ENCODE data around the gene HIVEP2.
A peak's percentile ranks its signal among the peaks of the same experiment; 100 is the strongest.
"Not testable (repeated sequence)": the region's sequence is repeated elsewhere in the genome, so short reads cannot be mapped to it uniquely, and the experiment has no call there.

HIVEP2 gene, protein sequence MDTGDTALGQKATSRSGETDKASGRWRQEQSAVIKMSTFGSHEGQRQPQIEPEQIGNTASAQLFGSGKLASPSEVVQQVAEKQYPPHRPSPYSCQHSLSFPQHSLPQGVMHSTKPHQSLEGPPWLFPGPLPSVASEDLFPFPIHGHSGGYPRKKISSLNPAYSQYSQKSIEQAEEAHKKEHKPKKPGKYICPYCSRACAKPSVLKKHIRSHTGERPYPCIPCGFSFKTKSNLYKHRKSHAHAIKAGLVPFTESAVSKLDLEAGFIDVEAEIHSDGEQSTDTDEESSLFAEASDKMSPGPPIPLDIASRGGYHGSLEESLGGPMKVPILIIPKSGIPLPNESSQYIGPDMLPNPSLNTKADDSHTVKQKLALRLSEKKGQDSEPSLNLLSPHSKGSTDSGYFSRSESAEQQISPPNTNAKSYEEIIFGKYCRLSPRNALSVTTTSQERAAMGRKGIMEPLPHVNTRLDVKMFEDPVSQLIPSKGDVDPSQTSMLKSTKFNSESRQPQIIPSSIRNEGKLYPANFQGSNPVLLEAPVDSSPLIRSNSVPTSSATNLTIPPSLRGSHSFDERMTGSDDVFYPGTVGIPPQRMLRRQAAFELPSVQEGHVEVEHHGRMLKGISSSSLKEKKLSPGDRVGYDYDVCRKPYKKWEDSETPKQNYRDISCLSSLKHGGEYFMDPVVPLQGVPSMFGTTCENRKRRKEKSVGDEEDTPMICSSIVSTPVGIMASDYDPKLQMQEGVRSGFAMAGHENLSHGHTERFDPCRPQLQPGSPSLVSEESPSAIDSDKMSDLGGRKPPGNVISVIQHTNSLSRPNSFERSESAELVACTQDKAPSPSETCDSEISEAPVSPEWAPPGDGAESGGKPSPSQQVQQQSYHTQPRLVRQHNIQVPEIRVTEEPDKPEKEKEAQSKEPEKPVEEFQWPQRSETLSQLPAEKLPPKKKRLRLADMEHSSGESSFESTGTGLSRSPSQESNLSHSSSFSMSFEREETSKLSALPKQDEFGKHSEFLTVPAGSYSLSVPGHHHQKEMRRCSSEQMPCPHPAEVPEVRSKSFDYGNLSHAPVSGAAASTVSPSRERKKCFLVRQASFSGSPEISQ (N-terminal part only)

DNA sequence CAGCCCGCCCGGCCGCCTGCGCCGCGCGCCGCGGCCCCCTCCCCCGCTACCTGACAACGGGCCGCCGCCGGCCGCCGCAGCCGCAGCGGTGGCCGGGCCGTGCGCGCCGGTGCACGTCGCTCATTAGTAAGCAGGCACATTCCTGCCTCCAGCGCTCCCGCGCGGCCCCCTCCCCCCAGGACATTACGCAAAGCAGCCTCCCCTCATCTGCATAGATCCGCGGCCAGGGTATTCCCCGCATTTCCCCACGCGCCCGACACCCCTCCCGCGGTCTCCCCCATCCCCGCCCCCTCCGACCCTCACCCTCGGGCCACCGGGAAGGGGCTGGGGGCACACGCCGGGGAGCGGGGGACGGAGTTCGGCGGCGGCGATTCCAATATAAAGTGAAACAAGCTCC lies at the start of gene HIVEP2:
Gene HIVEP2, minus strand, starts transcription at position 128 of the 397 bp plus-strand sequence. CDS start 170,438 bp downstream, outside the sequence.
- no peak for DNase-seq

DNA sequence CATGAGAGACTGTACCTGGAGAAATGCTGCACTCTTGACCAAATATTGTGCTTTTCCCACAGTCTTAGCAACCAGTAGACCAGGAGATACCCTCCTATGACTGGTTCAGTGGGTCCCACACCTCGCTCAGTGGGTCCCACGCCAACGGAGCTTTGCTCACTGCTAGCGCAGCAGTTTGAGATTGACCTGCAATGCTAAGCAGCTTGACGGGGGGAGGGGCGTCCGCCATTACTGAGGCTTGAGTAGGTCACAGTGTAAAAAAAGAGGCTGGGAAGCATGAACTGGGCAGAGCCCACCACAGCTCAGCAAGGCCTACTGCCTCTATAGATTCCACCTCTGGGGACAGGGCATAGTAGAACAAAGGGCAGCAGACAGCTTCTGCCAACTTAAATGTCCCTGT lies 49.0 kb upstream of the HIVEP2 start:
- no peak for DNase-seq

DNA sequence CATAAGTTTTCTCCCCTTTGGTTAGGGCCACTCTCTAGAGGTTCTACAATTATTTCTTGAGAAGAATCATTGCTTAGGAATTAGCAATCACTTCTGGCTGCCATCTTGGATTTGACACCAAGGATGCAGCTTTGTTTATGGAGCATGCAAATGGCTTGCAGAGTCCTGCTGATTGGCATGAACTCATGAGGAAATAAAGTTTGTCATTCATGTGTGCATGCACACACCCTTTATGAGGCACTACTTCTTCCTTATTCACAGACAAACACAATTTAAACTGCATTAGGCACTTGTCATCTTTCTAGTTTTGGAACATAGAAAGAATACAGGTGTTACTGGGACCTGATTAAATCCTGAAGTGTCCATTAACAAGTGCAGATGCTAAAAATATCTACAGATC lies 42.5 kb upstream of the HIVEP2 start:
- no peak for DNase-seq

DNA sequence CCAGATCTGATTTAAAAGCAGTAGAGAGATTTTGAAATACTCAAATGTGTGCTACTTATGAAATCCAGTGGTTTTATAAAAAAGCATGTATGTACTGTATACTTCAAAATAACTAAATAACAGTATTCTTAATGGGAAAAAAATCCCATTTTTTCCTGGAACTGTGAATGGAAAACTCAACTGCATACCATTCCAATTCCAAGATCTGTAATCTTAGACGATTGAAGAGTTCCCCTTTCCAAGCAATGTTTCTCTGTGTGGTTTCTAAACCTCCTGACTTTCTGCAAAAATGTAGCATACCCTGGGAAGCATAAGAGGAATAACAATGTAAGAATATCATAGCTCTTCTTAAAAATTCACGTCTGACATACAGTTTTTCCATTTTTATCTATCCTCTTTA lies 40.3 kb upstream of the HIVEP2 start:
- DNase-seq: no peak

DNA sequence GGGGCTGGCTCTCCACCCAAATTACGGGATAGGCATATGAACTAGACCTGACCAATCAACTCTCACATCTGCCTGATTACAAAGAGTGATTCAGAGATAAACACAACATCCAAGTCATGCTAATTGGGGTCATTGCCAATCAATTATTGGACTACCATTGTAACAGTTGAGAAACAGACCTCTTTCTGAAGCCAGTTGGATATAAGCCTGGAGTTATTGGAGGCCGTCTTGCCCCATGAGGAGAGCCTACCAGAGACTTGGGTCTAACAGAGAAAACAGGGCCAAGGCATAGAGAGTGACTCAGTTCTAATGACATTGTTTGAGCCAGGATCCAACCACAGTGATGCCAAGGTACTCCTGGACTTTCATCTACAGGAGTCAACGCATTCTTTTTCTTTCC lies 39.4 kb upstream of the HIVEP2 start:
- DNase-seq: no peak

DNA sequence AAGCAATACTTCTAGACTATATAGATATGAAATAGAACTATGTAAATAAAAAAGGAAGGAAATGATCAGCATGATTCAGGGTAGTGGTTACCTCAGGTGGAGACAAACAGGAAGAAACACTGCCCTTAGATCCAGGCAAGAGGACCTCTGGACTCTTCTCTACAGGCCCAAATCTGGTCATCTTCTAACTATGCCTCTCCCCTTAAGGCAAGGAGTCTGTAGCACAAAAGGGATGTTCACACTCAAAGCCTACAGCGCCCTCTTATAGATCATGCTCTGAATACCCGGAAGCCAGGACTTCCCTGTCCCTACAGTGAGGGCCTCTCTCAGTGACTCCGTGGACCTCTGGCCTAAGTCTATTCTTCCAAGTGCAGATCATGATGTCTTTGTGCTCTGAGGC lies 30.4 kb upstream of the HIVEP2 start:
- DNase-seq: no peak

DNA sequence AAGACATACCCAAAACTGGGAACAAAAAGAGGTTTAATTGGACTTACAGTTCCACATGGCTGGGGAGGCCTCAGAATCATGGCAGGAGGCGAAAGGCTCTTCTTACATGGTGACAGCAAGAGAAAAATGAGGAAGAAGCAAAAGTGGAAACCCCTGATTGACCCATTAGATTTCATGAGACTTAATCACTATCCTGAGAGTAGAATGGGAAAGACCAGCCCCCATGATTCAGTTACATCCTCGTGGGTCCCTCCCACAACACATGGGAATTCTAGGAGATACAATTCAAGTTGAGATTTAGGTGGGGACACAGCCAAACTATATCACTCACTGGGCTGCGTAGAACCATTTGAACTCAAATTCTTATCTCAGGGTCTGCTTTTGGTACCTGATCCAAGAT lies 26.0 kb upstream of the HIVEP2 start:
- not testable (repeated sequence) for DNase-seq

DNA sequence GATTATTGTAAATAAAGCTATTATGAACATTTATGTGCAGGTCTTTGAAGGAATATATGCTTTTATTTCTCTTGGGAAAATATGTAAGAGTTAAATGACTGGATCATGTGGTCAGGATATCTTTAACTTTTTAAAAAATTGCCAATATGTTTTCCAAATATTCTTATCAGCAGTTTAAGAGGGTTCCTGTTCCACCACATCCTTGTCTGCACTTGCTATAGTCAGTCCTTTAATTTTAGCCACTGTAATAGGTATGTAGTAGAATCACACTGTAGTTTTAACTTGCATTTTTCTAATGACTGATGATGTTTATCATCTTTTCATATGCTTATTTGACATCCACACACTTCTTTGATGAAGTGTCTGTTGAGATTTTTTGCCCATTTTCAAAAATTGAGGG lies 23.6 kb upstream of the HIVEP2 start:
- DNase-seq: no peak

DNA sequence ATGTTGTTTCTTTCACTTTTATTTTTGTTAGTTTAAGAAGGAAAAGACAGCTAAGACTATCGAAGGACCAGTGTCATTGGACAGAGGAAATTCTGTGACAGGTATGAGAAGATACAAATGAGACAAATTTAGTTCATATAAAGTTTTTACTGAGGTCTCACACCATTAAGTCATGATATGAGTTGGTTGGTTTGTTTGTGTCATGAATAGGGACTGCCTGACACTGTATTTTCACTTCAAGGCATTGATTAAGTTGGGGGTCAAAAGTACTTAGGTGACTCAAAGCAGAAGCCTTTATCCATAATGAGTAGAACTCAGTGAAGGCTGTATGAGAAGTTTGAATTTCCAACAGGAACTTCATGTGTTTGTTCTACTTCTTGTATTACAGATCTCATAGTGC lies 21.3 kb upstream of the HIVEP2 start:
- DNase-seq: no peak

DNA sequence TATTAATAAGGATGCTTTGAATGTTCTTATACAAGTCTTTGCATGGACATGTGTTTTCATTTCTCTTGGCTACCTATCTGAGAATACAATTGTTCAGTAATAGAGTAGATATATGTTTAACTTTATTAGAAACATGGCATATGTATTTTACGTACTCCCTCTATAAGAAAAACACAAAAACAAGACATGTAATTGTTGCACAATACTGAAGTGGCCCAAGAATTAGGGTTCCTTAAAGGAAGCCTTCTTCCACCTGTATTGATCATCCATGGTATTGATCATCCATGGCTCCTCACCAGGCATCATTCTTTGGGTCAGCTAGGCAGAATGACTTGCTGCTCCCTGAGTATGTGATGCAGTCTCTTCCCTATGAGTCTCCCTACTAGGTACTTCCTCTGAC lies 20.2 kb upstream of the HIVEP2 start:
- no peak for DNase-seq

DNA sequence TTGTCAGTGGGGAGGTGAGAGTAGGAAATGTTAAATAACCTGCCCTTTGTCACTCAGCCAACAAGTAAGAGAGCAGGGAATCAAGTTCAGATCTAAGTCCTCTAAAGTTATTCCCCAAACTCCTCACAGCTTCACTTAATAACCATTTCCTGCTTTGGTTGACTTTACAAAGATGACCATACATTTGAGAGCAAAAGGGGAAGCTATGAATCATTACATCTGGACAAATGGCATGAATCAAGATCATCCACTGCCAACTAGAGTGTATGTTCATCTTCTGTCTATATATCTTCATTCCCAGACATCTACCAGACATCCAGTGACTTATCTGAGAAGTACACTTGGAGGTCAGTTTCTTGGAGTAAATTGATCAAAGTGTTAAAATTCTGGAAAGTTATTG lies 15.1 kb upstream of the HIVEP2 start:
- no peak for DNase-seq

DNA sequence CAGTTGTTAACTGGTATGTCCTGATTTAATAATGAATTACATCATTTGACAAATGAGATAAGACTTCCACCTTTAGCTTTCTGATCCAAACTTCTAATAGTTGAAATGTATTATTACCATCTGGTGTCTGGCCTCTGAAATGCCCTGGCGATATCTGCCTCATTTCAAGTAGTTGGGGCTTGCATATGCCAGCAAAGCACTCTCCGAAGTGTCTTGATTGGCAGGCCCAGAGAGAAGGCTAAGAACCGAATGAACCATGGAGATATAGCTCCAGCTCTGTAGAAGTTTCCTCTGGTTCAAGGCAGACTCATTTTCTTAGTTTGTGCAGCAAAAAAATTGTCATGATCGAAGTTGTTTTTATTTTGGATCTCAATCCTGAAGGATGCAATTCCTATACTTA lies 13.4 kb upstream of the HIVEP2 start:
- DNase-seq: no peak

DNA sequence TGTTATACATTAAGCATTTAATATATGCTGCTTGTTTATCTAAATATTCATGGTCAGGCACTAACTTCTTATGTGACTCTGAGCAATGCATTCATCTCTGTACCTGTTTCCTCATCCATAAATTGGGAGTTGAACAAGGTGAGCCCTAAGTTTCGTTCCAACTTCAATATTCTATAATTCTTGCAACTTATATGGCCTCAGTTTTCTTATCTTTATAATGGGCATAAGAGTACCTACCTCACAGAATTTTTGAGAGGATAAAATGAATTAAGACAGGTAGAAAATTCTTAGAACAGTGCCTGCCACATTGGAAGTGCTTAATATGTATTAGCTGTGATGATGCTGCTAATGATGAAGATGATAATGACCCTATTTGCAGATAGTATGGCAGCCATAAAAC lies 11.8 kb upstream of the HIVEP2 start:
- DNase-seq: no peak

DNA sequence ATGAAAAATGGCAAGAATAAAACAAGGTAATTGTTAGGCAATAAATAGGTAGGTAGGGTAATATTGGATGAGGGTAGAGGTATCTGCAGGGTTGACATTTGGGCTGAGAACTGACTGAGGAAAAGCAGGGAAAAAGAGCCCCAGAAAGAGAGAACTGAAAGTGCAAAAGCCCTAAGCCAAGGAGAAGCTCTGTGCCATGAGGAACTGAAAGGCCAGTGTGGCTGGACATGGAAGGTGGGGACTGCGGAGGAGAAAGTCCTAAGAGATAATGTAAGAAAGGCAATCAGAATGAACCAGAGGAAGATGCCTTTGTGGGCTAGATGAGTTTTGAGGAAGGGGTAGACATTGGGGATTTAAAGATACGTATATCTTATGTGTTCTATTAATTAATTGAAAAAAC lies 9.9 kb upstream of the HIVEP2 start:
- no peak for DNase-seq

DNA sequence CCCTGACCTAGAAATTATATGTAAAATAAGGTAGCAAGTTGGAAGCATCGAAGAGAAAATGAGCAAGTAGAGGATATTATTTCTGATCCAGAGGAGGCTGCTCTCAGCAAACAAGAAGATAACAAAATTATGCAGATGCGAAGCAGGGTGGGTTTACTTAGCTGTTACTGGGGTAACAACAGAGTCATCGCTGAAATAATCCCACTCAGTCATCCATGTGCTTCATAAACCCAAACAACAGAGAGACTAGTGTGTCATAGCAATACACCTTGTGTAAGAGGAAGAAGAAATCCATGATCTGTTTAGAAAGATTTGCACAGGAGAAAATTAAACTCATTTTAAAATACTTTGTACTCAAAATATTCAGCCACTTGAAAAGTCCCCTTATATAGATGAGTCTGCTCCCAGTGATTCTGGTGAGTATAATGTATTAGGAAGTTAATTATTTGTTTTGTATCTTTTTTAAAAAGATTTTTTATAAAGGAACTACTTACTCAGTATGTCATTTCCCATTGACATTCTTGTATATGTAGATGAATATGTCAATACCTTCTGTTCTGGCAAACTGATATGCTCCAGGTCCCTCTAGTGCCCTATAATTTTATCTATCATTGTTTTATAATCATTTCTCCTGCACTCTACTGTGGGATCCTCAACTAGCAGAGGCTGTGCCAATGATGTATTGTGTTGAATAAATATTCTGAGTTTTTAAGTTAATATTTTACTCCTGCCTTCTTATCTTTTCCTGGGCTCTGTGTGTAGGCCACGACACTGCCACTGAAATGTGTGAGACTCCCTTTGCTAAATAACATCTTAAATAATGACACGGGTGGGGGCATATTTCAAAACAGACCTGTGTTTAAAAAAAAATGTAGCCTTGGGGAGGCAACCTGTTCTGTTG lies 8.6 kb upstream of the HIVEP2 start:
- DNase-seq: no peak

DNA sequence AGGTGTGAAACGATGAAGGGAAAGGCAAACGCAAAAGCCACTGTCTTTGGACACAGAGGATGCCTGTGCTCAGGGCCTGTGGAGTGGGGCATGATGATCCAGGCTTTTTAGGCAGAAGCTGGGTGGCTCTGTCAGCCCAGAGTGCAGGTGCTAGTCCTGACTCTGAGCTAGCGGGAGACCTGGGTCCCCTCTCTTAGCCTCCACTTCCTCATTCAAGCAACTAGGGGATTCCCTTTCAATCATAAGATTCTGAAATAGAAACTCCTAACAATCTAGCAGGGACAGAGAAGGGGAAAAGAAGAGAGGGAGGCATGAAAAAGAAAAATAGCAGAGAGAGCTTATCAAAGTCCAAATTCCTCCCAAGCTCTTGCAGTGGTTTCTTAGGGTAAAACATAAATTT lies 7.6 kb upstream of the HIVEP2 start:
- DNase-seq: no peak

DNA sequence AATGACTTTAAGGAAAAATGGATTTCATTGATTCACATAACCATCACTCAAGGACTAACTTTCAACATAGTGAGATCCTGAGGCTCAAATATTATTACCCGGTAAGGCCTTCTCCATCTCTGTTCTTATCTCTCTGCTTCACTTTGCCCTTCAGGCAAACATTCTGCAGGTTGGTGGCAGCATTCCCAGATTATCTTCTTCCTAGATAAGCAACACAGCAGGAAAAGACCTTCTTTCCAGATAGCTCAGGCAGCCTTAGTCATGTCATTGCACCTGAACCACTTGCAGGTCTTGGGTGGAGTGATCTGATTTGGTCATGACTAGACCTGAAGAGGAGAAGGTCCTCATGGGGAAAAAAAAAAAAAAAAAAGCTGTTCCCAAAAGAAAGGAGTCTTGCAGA lies 5.3 kb upstream of the HIVEP2 start:
- no peak for DNase-seq

DNA sequence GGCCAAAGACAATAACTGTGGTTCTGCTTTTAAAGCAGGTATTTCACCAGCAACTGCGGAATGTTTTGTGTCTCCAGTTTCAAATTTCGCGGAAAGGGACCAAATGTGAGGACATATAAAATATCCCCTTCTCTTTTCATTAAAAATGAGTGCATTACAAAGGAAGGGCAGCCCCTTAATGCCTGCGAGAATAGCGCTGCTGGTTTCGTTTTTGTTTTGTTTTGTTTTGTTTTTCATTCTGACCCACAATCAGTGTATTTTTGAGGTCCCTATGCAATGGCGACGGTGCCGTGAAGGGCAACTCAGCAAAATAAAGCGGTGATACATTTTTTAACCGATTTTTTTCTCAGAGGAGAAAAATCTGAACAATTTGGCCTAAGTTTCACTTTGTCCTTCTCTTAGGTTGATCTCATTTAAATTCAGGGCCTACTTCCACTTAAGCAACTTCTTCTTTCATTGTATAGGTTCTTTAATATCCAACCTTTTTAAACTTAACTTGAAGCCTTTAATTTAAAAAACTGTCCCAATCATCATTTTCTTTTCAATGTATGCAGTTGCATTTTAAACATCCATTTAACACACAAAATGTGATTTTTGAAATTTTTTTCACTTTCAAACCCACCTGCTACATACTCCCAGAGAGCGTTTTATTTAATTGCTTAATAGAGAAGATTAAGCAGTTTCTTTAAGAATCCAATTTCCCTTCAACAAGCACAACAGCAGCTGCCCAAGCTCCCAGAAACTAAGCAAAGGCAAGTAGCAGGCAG lies 2.9 kb upstream of the HIVEP2 start:
- no peak for DNase-seq

DNA sequence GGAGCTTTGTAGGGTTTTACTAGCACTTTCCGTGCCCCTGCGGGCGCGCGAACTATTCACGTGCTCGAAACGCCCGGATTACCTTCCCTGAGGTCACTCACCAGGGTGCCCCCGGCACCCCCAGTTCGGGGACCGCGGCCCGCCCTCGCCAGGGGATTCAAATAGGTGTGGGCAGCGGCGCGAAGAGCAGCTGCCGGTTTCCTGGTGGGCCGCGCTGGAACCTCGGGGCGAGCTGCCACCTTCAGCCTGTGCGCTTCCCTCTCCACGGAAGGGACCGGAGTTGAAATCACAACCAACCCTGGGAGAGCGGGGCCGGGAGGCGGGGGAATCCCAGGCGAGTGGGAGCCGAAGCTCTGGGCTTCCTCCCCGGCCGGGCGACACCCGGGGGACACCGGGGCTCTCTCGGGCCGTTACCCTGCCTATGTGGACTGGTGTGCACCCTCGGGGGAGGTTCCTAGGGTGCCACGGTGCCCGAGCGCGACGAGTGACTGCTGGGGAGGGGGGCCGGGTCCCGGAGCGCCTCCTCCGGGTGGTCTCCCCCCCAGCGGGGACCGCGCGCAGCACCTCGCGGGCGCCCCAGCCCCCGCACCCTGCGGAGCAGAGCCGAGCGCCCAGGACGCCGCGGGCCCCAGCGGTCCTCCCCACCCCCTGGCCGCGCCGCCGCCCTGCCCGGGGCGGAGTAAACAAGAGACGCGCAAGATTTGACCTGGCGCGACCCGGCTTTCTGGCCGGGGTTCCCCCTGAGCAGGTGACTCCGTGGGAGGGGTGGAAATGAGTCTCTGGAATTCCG lies 2.1 kb upstream of the HIVEP2 start:
- DNase-seq: peak; percentile 19

DNA sequence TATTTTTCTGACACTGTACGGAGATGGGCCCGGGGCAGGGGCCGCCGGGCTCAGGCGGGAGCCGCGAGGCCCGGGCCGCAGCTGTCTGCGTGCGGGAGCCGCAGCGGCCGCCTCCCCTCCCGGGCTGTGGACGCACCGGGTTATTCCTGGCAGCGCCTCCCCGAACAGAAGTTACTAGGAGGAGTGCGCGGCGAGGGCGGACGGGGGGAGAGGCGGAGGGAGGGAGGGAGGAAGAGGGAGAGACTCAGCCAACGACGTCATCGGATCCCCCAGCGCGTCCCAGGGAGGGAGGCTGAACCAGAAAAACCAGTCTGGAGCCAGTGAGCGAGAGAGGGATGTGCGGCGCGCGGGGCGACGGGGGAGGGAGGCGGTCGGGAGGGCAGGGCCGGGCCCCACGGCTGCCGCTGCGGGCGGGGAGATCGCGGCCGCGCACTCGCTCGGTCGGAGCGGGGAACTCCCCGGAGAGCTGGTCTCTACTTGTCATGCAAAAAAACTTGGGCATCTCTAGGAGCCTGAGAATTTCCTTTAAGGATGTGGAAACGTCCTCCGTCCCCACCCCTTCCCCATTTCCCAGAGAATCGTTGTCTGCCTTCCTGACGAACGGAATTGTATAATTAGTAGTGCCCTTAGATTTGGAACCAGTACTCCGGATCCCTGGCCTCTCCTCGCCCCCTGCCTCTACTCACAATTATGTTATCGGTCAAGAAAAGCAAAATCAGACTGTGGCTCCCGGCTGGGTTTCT lies 1.4 kb upstream of the HIVEP2 start:
- peak; percentile 88 for DNase-seq

Data from NCI-H1105 treated with DMSO at 0.1 percent for 48 hours (cell line).